Measurements from ENCODE around the gene ATP10B. TPM values are rescaled to one million over a fixed set of nuclear protein-coding genes. Genes with fewer than 3 reads are reported as not detected.

Gene ATP10B
- total and polyA plus RNA-seq, 2 experiments from 2014 or later = 0.03 TPM; not detected in 1

DNA sequence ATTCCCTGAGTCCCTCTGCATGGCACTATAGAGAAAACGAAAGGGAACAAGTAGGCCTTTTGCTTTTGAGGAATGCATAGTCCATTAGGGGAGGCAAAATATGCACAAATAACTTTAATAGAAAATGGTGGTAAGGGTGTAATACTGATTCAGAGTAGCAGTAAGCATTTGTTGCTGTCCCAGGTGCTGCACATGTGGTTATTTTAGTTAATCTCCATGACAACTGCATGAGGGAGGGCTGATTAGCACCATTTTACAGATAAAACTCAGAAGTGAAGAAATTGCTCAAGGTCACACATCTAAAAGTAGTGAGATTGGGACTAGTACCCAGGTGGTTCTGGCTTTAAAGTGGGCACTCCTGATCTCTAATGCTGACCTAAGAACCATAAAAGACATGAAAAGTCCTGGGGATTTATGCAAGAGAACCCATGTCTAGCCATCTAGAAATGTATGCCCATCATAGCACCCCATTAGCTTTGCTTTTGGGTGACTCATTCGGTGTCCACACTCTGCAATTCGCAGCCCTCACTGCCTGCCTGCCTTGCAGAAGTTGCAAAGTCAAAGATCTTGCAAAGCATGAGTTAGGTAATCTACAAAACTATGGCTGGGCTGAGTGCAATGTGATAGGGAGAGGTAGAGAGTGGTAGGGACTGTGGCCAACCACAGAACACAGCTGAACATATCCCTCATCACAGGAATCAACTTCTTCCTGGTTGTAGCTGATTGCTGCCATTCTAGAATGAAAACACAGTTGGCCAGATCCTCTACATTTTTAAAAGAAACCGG, 235.1 kb downstream of the ATP10B start:
- no peak overlapping the region for H3K27ac ChIP-seq
- no peaks in the 10 kb centered on the region for H3K4me1 ChIP-seq (ENCODE audit: low read depth)
- no peaks in the 10 kb centered on the region for H3K9me3 ChIP-seq (ENCODE audit: low read depth)
- TF ChIP-seq, protein P1, sequence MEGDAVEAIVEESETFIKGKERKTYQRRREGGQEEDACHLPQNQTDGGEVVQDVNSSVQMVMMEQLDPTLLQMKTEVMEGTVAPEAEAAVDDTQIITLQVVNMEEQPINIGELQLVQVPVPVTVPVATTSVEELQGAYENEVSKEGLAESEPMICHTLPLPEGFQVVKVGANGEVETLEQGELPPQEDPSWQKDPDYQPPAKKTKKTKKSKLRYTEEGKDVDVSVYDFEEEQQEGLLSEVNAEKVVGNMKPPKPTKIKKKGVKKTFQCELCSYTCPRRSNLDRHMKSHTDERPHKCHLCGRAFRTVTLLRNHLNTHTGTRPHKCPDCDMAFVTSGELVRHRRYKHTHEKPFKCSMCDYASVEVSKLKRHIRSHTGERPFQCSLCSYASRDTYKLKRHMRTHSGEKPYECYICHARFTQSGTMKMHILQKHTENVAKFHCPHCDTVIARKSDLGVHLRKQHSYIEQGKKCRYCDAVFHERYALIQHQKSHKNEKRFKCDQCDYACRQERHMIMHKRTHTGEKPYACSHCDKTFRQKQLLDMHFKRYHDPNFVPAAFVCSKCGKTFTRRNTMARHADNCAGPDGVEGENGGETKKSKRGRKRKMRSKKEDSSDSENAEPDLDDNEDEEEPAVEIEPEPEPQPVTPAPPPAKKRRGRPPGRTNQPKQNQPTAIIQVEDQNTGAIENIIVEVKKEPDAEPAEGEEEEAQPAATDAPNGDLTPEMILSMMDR (IDR thresholded peaks at IDR 0.05; ENCODE audit: low read depth, low read length) = no peak
- no peak overlapping the region for H3K4me3 ChIP-seq
- no peaks in the 10 kb centered on the region for H3K36me3 ChIP-seq
- peaks cover 32% of the 10 kb centered on the region for H3K27me3 ChIP-seq
- DNase-seq (ENCODE audit: low read depth in 1 of 2, low spot score in 1 of 2) = no peak

GRCh38 chr5:160614136-160614535, 237.9 kb downstream of the ATP10B start:
- no peaks in the 10 kb centered on the region for H3K4me1 ChIP-seq (ENCODE audit: low read depth)
- DNase-seq (ENCODE audit: low read depth in 1 of 2, low spot score in 1 of 2) = no peak

DNA sequence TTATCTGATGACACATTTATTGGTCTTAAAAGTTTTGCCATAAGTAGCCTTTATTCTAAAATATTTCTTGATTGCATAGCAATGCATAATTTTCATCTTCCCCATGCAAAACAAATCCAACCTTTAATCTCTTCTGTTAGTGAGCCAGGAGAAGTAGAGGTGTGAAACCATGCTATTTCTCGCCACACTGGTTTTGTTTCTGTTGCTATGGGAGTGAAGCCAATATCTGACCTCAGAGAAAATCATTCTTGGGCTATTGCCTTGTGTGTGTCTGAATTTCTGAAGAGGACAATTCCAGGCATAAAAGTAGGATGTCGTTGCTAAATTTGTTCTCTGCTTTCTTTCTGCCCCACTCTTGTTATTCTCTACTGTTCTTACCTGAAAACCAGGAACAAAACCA, 246.7 kb downstream of the ATP10B start:
- no peaks in the 10 kb centered on the region for H3K9me3 ChIP-seq (ENCODE audit: low read depth)
- no peaks in the 10 kb centered on the region for H3K36me3 ChIP-seq
- no peaks in the 10 kb centered on the region for H3K4me1 ChIP-seq (ENCODE audit: low read depth)
- no peak overlapping the region for H3K4me3 ChIP-seq
- H3K27me3 ChIP-seq = peaks cover 14% of the 10 kb centered on the region
- no peak overlapping the region for H3K27ac ChIP-seq
- DNase-seq (ENCODE audit: low read depth in 1 of 2, low spot score in 1 of 2) = no peak
- TF ChIP-seq, protein P1 (IDR thresholded peaks at IDR 0.05; ENCODE audit: low read depth, low read length) = no peak

More at GRCh38 chr5:160614136-160614535, 237.9 kb downstream of the ATP10B start:
- TF ChIP-seq, protein P1 (IDR thresholded peaks at IDR 0.05; ENCODE audit: low read depth, low read length) = no peak
- H3K27me3 ChIP-seq = peaks cover 8% of the 10 kb centered on the region
- no peak overlapping the region for H3K4me3 ChIP-seq
- no peaks in the 10 kb centered on the region for H3K36me3 ChIP-seq
- H3K27ac ChIP-seq = no peak overlapping the region
- H3K9me3 ChIP-seq (ENCODE audit: low read depth) = no peaks in the 10 kb centered on the region

DNA sequence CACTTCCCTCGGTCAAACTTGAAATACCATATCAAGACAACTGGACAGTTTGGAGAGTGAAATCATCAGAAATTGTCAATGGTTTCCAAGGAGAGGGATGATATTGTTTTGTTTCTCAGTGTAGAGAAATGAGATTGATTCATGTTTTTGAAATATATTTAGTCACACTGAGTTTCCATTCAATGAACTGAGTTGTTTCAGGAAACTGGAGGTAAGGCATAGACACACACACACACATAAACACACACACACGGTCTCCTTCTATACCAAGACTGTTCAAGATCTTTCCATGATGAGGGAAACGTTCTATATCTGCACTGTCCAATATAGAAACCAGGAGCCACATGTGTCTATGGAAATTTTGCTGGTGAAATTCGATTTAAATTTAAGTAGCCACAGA, 247.5 kb downstream of the ATP10B start:
- TF ChIP-seq, protein P1 (IDR thresholded peaks at IDR 0.05; ENCODE audit: low read depth, low read length) = no peak
- Histone ChIP-seq H3K36me3 (no peaks in the 10 kb centered on the region), H3K4me3 (no peak overlapping the region), H3K4me1 (ENCODE audit: low read depth) (no peaks in the 10 kb centered on the region), H3K9me3 (ENCODE audit: low read depth) (no peaks in the 10 kb centered on the region), H3K27ac (no peak overlapping the region), H3K27me3 (peaks cover 14% of the 10 kb centered on the region)
- DNase-seq (ENCODE audit: low read depth in 1 of 2, low spot score in 1 of 2) = no peak

- TF ChIP-seq, protein P1 (IDR thresholded peaks at IDR 0.05; ENCODE audit: low read depth, low read length) = no peak
- no peak for DNase-seq (ENCODE audit: low read depth in 1 of 2, low spot score in 1 of 2)
- Histone ChIP-seq H3K27ac (no peak overlapping the region), H3K4me3 (no peak overlapping the region), H3K9me3 (ENCODE audit: low read depth) (no peaks in the 10 kb centered on the region), H3K4me1 (ENCODE audit: low read depth) (no peaks in the 10 kb centered on the region), H3K27me3 (peaks cover 14% of the 10 kb centered on the region), H3K36me3 (no peaks in the 10 kb centered on the region)
Observed at GRCh38 chr5:160602744-160603143, 249.3 kb downstream of the ATP10B start.

Measured in cardiac muscle cell (in vitro differentiated cells and primary cell).